Stimulated activated naive CD8-positive, alpha-beta T cell treated with anti-CD3 and anti-CD28 coated beads, Interleukin-15, Interleukin-2, amounts not matched to agents 100 ng/mL and 50 ng/mL, for 24 hours (primary cell): ENCODE measurements around the gene CACNA1I.
A peak's percentile ranks its signal among the peaks of the same experiment; 100 is the strongest.

Experiments
- H3K27ac Mint-ChIP-seq: one replicate; pipeline ENCODE4 v1.8.0; 2021; ENCODE audit warnings: mild to moderate bottlenecking, mixed read lengths
- H3K27me3 Mint-ChIP-seq: one replicate; pipeline ENCODE4 v1.8.0; 2021; ENCODE audit warnings: mixed read lengths
- H3K36me3 Mint-ChIP-seq: one replicate; pipeline ENCODE4 v1.8.0; 2021; ENCODE audit warnings: low read depth, mixed read lengths
- H3K4me1 Mint-ChIP-seq: one replicate; pipeline ENCODE4 v1.8.0; 2021; ENCODE audit warnings: low read depth, mixed read lengths
- H3K4me3 Mint-ChIP-seq: one replicate; pipeline ENCODE4 v1.8.0; 2021; ENCODE audit warnings: mild to moderate bottlenecking, mixed read lengths
- H3K9me3 Mint-ChIP-seq: one replicate; pipeline ENCODE4 v1.8.0; 2021; ENCODE audit warnings: mixed read lengths

The CACNA1I gene

GRCh38 chr22:39681038-39681861 lies 110.7 kb downstream of the CACNA1I start:
- H3K27me3 Mint-ChIP-seq = peaks cover 7% of the 10 kb centered on the region
- no peaks in the 10 kb centered on the region for H3K36me3 Mint-ChIP-seq
- no peaks in the 10 kb centered on the region for H3K4me1 Mint-ChIP-seq
- no peaks in the 10 kb centered on the region for H3K9me3 Mint-ChIP-seq
- H3K27ac Mint-ChIP-seq = no peak overlapping the region
- H3K4me3 Mint-ChIP-seq = no peak overlapping the region

GRCh38 chr22:39682994-39683393 lies 112.4 kb downstream of the CACNA1I start:
- Mint-ChIP-seq H3K4me1 (no peaks in the 10 kb centered on the region), H3K36me3 (no peaks in the 10 kb centered on the region), H3K27ac (no peak overlapping the region), H3K4me3 (no peak overlapping the region), H3K9me3 (no peaks in the 10 kb centered on the region), H3K27me3 (peaks cover 11% of the 10 kb centered on the region)

- no peaks in the 10 kb centered on the region for H3K9me3 Mint-ChIP-seq
- H3K27me3 Mint-ChIP-seq = peaks cover 16% of the 10 kb centered on the region
- H3K4me1 Mint-ChIP-seq = no peaks in the 10 kb centered on the region
- no peak overlapping the region for H3K27ac Mint-ChIP-seq
- H3K4me3 Mint-ChIP-seq = no peak overlapping the region
- H3K36me3 Mint-ChIP-seq = no peaks in the 10 kb centered on the region
Measured at GRCh38 chr22:39683639-39684038, 113.1 kb downstream of the CACNA1I start.

- H3K27ac Mint-ChIP-seq = no peak overlapping the region
- H3K9me3 Mint-ChIP-seq = no peaks in the 10 kb centered on the region
- peaks cover 24% of the 10 kb centered on the region for H3K27me3 Mint-ChIP-seq
- no peak overlapping the region for H3K4me3 Mint-ChIP-seq
- no peaks in the 10 kb centered on the region for H3K4me1 Mint-ChIP-seq
- H3K36me3 Mint-ChIP-seq = no peaks in the 10 kb centered on the region
Measured at GRCh38 chr22:39684702-39685281, 114.2 kb downstream of the CACNA1I start.

GRCh38 chr22:39685336-39686177 lies 115.0 kb downstream of the CACNA1I start:
- H3K27me3 Mint-ChIP-seq = peaks cover 29% of the 10 kb centered on the region
- no peak overlapping the region for H3K4me3 Mint-ChIP-seq

GRCh38 chr22:39686178-39686620 lies 115.6 kb downstream of the CACNA1I start:
- H3K4me1 Mint-ChIP-seq = peaks cover 7% of the 10 kb centered on the region
- H3K9me3 Mint-ChIP-seq = no peaks in the 10 kb centered on the region
- H3K27ac Mint-ChIP-seq = no peak overlapping the region
- no peaks in the 10 kb centered on the region for H3K36me3 Mint-ChIP-seq
- no peak overlapping the region for H3K4me3 Mint-ChIP-seq
- peaks cover 31% of the 10 kb centered on the region for H3K27me3 Mint-ChIP-seq

More at GRCh38 chr22:39685336-39686177, 115.0 kb downstream of the CACNA1I start:
- peaks cover under 1% of the 10 kb centered on the region for H3K4me1 Mint-ChIP-seq
- H3K36me3 Mint-ChIP-seq = no peaks in the 10 kb centered on the region
- H3K9me3 Mint-ChIP-seq = no peaks in the 10 kb centered on the region
- H3K27ac Mint-ChIP-seq = no peak overlapping the region

- Mint-ChIP-seq H3K27ac (no peak overlapping the region), H3K27me3 (peaks cover 36% of the 10 kb centered on the region), H3K36me3 (no peaks in the 10 kb centered on the region), H3K4me1 (peaks cover 9% of the 10 kb centered on the region), H3K9me3 (no peaks in the 10 kb centered on the region), H3K4me3 (no peak overlapping the region)
Measured at GRCh38 chr22:39686776-39687525, 116.4 kb downstream of the CACNA1I start.

- Mint-ChIP-seq H3K36me3 (no peaks in the 10 kb centered on the region), H3K9me3 (no peaks in the 10 kb centered on the region), H3K27me3 (peaks cover 46% of the 10 kb centered on the region), H3K27ac (no peak overlapping the region), H3K4me3 (no peak overlapping the region), H3K4me1 (peaks cover 9% of the 10 kb centered on the region)
Measured at GRCh38 chr22:39688186-39688785, 117.7 kb downstream of the CACNA1I start.

GRCh38 chr22:39689421-39689820 lies 118.9 kb downstream of the CACNA1I start:
- no peaks in the 10 kb centered on the region for H3K9me3 Mint-ChIP-seq
- H3K4me3 Mint-ChIP-seq = no peak overlapping the region
- no peak overlapping the region for H3K27ac Mint-ChIP-seq
- no peaks in the 10 kb centered on the region for H3K36me3 Mint-ChIP-seq
- peaks cover 43% of the 10 kb centered on the region for H3K27me3 Mint-ChIP-seq
- peaks cover 9% of the 10 kb centered on the region for H3K4me1 Mint-ChIP-seq

GRCh38 chr22:39690881-39691605 lies 120.5 kb downstream of the CACNA1I start:
- peak overlapping the region; percentile 4 for H3K4me3 Mint-ChIP-seq

GRCh38 chr22:39693943-39694500 lies 123.5 kb downstream of the CACNA1I start:
- H3K9me3 Mint-ChIP-seq = no peaks in the 10 kb centered on the region
- H3K4me1 Mint-ChIP-seq = peaks cover 9% of the 10 kb centered on the region
- H3K27ac Mint-ChIP-seq = no peak overlapping the region
- H3K27me3 Mint-ChIP-seq = peaks cover 33% of the 10 kb centered on the region
- H3K4me3 Mint-ChIP-seq = no peak overlapping the region
- no peaks in the 10 kb centered on the region for H3K36me3 Mint-ChIP-seq

More at GRCh38 chr22:39690881-39691605, 120.5 kb downstream of the CACNA1I start:
- H3K27ac Mint-ChIP-seq = no peak overlapping the region
- no peaks in the 10 kb centered on the region for H3K9me3 Mint-ChIP-seq
- peaks cover 9% of the 10 kb centered on the region for H3K4me1 Mint-ChIP-seq
- no peaks in the 10 kb centered on the region for H3K36me3 Mint-ChIP-seq
- H3K27me3 Mint-ChIP-seq = peaks cover 42% of the 10 kb centered on the region

- Mint-ChIP-seq H3K9me3 (no peaks in the 10 kb centered on the region), H3K27ac (no peak overlapping the region), H3K4me1 (no peaks in the 10 kb centered on the region), H3K4me3 (no peak overlapping the region), H3K27me3 (peaks cover 12% of the 10 kb centered on the region), H3K36me3 (no peaks in the 10 kb centered on the region)
Measured at GRCh38 chr22:39697790-39698430, 127.4 kb downstream of the CACNA1I start.
